Activated naive CD8-positive, alpha-beta T cell treated with anti-CD3 and anti-CD28 coated beads, Interleukin-2, amount 50 U/mL, for 16 hours (primary cell): Measurements from ENCODE around the gene MTHFD2L.
"Not testable (repeated sequence)": the region's sequence is repeated elsewhere in the genome, so short reads cannot be mapped to it uniquely, and the experiment has no call there.

ENCODE experiments used
- DNase-seq: peaks from one replicate; pipeline ENCODE4 v3.0.0-alpha.2; 2020; ENCODE audit warnings: low read depth, low spot score

The MTHFD2L gene

DNA sequence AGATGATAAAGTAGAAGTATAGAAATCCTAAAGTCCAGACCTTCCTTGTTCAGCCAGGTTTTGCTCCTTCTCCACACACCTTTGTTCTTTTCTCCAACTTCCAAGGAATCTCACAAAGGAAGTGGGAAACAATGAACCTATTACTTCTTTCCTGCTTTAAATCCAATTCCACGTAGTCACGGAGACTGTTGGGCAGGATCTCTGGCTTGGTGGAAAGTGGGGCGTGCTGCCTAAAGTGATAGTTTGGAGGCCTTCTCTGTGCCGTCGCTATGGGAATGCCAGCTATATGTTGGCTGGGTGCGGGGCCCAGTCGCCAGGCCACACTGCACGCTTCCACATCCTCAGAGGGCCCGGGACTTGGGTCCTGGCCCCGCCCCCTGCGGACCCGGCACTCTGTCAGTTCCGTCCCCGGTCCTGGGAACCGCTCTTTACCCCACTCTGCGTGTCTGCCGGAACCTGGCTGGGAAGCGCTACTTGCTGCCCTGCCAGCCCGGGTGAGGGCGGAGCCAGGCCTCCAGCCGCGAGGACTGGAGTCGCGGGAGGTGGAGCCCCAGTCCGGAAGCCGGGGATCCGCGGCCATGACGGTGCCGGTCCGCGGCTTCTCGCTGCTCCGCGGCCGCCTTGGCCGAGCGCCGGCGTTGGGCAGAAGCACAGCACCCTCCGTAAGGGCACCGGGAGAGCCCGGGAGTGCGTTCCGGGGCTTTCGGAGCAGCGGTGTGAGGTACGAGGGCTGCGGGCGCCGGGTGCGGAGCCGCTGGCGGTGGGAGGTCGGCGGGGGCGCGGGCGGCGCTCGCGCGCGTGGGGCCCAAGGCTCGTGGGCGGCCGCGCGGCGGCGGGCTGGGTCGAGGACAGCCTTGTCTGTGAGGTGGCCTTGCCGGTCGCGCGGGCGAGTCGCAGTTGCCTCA, at the start of gene MTHFD2L:
TSS of gene MTHFD2L (plus strand) at position 558 of the 905 bp plus-strand sequence. CDS start at position 579, 21 bp downstream.
- DNase-seq = peak; percentile 58

GRCh38 chr4:74108457-74109115, 49.3 kb upstream of the MTHFD2L start:
- DNase-seq = no peak

GRCh38 chr4:74109116-74109869, 48.6 kb upstream of the MTHFD2L start:
- DNase-seq = no peak

DNA sequence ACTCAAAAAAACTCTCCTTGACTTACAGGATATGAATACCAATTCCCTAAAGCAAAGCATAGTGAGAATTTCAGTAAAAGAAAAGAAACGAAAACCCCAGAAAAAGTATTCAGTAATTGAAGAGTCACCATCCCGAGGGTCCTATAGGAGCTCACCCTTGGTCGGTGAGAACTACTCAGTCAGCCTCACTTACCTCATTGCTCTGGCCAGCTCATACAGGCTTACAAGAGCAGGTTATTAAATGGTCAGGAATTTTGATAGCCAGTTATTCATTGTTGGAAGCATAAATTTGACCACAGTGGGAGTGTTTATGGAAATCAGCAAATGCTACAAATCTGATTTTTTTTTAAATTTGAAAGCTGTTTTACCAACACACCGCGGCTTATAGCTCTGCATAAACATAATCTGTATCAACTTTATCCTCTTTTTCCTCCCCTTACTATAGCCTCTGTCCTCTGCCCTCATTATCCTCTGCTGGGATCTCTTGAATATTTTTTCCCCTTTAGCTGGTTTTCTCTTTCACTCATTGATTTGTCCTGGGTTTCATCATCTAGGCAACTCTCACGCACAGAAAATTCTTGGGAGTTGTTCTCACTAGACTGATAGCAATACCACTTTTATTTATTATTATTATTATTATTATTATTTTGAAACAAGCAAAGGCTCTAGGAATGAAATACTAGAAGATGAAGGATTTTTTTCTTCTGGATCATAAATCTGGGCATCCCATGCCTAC, 47.9 kb upstream of the MTHFD2L start:
- DNase-seq = no peak

DNA sequence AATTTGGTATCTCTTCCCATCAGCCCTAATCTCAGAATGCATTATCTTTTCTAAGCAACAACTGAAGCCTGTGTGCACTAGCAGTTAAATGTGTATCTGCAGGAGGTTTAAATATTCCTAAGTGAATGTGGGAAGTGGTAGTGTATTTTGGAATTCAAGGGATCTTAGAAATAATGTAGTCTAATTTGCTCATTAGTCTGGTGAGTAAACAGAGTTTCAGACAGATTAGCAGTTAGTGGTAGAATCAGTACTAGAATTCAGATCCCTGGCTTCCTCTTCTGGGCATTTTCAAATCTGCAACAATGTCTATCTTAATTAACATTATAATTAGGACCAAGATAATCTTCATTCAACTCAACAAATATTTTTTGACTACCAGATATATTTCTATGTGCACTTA, 47.2 kb upstream of the MTHFD2L start:
- no peak for DNase-seq

DNA sequence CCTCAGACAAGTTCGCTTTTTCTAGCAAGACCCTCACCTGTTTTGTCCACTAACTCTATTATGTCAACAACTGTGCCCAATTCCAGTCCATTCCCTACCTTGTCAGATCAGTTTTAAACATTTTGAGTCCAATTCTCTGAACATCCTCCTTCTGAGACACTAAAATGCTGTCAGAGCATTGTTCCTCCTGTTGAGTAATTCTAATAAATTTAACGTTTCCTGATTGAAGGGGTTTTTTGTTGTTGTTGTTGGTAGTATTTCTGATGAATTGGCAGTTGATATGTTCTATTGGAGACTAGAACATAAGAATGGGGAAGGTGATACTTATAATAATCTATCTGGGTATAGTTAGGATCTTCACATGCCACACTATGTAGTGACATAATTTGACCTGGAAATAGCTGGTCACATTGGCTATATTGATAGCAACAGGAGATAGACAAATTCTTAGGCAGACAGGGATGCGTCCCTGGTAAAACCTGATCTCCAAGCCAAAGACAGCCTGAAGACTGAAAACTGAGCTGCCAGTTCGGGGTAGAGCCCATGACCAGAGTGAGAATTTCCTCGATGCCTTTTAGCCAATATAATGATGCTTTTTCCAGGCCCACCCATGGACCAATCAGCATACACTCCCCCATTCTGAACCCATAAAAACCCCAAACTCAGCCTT, 46.5 kb upstream of the MTHFD2L start:
- no peak for DNase-seq

- DNase-seq = no peak
Observed at GRCh38 chr4:74111990-74112389, 45.9 kb upstream of the MTHFD2L start.

GRCh38 chr4:74112399-74113105, 45.4 kb upstream of the MTHFD2L start:
- no peak for DNase-seq

- DNase-seq = no peak
Observed at GRCh38 chr4:74114234-74114633, 43.7 kb upstream of the MTHFD2L start.

DNA sequence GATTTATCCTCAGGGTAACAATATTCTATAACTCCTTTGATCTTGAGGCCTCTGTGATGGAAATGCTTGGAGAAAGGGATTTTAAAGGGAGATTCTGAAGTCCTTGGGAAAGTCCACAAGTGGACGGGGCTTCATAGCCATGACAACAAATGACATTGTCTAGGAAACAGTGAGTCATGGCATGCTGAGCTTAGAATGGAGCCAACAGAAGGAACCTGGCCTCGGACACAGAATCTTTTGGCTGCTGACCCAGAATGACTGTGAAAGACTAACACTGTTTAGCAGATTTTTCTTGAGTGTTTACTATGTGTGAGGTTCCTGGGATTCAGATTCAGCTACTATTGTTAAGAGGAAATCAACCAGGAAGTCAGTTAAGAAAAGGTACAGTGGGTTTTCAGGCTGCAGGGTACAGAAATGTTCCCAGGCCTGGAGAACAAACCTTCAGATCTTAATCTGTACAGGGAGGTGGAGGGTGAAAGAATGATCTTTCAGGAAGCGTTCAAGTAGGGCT, 40.8 kb upstream of the MTHFD2L start:
- no peak for DNase-seq

GRCh38 chr4:74118600-74119338, 39.1 kb upstream of the MTHFD2L start:
- no peak for DNase-seq

DNA sequence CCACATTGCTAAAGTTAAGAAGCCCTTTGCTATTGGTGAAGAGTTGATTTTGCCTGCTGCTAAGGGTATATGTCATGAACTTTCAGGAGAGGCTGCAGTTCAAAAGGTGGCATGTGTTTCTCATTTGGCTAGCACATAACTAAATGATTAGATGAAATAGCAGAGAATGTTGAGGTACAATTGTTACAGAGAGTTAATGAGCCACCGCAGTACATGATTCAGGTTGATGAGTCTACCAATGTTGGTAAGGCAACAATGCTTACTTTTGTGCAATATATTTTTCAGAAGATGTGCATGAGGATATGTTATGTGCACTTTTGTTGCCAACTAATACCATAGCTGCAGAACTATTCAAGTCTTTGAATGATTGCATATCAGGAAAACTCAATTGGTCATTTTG, 37.8 kb upstream of the MTHFD2L start:
- DNase-seq = no peak

DNA sequence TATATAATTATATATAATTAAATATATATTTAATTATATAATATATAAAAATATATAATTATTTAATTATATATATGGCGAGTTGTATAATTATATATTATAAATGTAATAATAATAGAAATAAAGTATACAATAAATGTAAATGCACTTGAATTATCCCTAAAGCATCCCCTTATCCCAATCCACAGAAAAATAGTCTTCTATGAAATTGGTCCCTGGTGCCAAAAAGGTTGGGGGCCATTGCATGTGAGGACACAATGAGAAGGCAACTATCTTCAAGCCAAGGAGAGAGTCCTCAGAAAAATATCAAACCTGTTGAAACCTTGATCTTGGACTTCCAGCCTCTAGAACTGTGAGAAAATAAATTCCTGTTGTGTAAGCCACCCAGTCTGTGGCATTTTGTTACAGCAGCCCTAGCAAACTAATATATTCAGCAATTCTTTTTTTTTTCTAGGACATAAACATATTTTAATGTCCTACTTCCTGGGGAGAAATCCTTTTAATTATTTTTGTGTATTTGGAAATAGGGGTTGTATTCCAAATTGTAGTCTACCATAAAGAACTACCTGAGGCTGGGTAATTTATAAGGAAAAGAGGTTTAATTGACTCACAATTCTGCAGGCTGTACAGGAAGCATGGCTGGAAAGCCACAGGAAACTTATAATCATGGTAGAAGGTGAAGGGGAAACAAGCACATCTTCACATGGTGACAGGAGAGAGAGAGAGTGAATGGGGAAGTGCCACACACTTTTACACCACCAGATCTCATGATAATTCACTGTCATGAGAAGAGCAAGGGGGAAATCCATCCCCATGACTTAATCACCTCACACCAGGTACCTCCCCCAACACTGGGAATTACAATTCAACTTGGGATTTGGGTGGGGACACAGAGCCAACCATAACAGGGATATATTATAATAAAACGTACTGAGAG, 36.0 kb upstream of the MTHFD2L start:
- no peak for DNase-seq

- no peak for DNase-seq
Observed at GRCh38 chr4:74123065-74123728, 34.7 kb upstream of the MTHFD2L start.

DNA sequence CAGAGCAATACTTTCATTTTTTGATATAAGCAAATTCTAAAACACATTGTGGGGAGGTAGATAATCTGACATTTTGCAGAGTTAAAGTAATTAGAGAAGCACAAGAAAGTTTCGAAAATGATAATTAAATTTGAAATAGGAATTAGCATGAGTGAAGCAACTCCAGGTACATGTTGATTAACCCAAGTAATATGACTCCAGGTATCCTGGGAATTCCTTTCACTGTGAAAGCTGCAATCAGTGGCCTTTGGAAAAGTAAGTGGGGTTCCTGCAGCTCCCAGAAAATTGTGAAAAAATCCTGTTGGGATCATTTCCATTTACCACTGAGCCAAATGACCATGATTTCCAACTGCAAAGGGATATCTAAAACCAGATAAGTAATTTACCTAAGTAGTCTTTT, 32.9 kb upstream of the MTHFD2L start:
- no peak for DNase-seq

DNA sequence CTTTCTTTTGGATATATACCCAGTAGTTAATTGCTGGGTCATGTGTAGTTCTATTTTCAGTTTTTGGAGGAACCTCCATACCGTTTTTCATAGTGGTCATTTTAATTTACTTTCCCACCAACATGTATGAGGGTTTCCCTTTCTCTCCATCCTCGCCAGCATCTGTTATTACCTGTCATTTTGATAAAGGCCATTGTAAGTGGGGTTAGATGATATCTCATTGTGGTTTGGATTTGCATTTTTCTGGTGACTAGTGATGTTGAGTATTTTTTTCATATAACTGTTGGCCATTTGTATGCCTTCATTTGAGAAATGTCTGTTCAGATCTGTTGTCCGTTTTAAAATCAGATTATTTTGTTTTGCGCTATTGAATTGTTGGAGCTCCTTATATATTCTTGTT, 30.2 kb upstream of the MTHFD2L start:
- DNase-seq = no peak

GRCh38 chr4:74130843-74131242, 27.1 kb upstream of the MTHFD2L start:
- DNase-seq = not testable (repeated sequence)

DNA sequence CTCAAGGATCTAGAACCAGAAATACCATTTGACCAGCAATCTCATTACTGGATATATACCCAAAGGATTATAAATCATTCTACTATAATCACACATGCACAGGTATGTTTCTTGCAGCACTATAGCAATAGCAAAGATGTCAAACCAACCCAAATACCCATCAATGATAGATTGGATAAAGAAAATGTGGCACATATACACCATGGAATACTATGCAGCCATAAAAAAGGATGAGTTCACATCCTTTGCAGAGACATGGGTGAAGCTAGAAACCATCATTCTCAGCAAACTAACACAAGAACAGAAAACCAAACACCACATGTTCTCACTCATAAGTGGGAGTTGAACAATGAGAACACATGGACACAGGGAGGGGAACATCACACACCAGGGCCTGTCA, 25.7 kb upstream of the MTHFD2L start:
- not testable (repeated sequence) for DNase-seq
